GM12878 (cell line): ENCODE data around the gene SSR1. TPM values are rescaled to one million over a fixed set of nuclear protein-coding genes. Genes with fewer than 3 reads are reported as not detected.

Source experiments
- ATAC-seq: fragments of 200-7000 bp; cut with Tn5 transposase; 3 replicates; pipeline ENCODE4 v1.9.1; 2020; ENCODE audit warnings: mild to moderate bottlenecking, moderate library complexity
- BruUV-seq: library from RNA; stranded (reverse); fragments of 400-500 nt; replicated peaks from 2 replicates; lab custom pipeline; 2021; lab: Mats Ljungman, UMichigan
- CTCF ChIA-PET: fragments of 300-600 bp; sonication (Branson Sonifier 250); formaldehyde crosslinking; extraction: SDS; loops from one replicate; lab custom pipeline; 2021; ENCODE audit warnings: inconsistent platforms; lab: Yijun Ruan, JAX
- POLR2A ChIA-PET: fragments of 350-600 bp; formaldehyde crosslinking; extraction: SDS; loops from one replicate; lab custom pipeline; 2021; ENCODE audit warnings: inconsistent platforms; lab: Charles Lee
- RAD21 ChIA-PET: fragments of 300-600 bp; sonication (Branson Sonifier 250); formaldehyde crosslinking; loops from one replicate; lab custom pipeline; 2023; ENCODE audit warnings: antibody characterized with exemption; ENCODE audit not compliant: unreplicated experiment; lab: Charles Lee
- SMC1A ChIA-PET: fragments of 300-600 bp; sonication (Branson Sonifier 250); formaldehyde crosslinking; loops from one replicate; lab custom pipeline; 2023; ENCODE audit not compliant: unreplicated experiment, uncharacterized antibody; lab: Charles Lee
- DNase-seq: peaks from one replicate; pipeline ENCODE4 v3.0.0-alpha.2; 2011; ENCODE audit warnings: low read depth, low spot score
- FAIRE-seq: peaks from 3 replicates; lab custom pipeline; 2011; peaks lifted over from hg19 to GRCh38; lab: Jason Lieb, UNC
- H2AFZ ChIP-seq: 2 replicates; pipeline ENCODE4 v1.6.0; 2011; ENCODE audit warnings: low read depth, low read length, control low read depth; ENCODE audit not compliant: control insufficient read depth
- H3K27ac ChIP-seq: 2 replicates; pipeline ENCODE4 v1.5.1; 2011; ENCODE audit warnings: control low read depth; ENCODE audit not compliant: control insufficient read depth, insufficient read depth
- H3K27me3 ChIP-seq, 2 experiments: replicated peaks in 1 of 2; 2 replicates each; pipeline versions ENCODE4 v1.6.0 to v1.6.1; 2011; ENCODE audit warnings: low read length in 1 of 2; ENCODE audit not compliant: control insufficient read depth in 2 of 2, insufficient read depth in 2 of 2
- H3K36me3 ChIP-seq, 2 experiments: 2 replicates each; pipeline ENCODE4 v1.5.1; 2011; ENCODE audit warnings: low read length in 1 of 2; ENCODE audit not compliant: control insufficient read depth in 2 of 2, insufficient read depth in 2 of 2
- H3K4me1 ChIP-seq: 2 replicates; pipeline ENCODE4 v1.6.1; 2011; ENCODE audit warnings: mild to moderate bottlenecking, low read length, moderate library complexity, mixed read lengths; ENCODE audit not compliant: control insufficient read depth, insufficient read depth
- H3K4me2 ChIP-seq: 2 replicates; pipeline ENCODE4 v1.6.0; 2011; ENCODE audit warnings: control low read depth; ENCODE audit not compliant: control insufficient read depth, insufficient read depth
- H3K4me3 ChIP-seq: fragments of 200-600 bp; sonication (generic); 2 replicates; pipeline ENCODE4 v1.5.1; 2016
- H3K79me2 ChIP-seq: 2 replicates; pipeline ENCODE4 v1.6.0; 2011; ENCODE audit warnings: low read length; ENCODE audit not compliant: control insufficient read depth, insufficient read depth
- H3K9ac ChIP-seq: 2 replicates; pipeline ENCODE4 v1.8.0; 2011; ENCODE audit warnings: low read length, control low read depth, mixed read lengths; ENCODE audit not compliant: control insufficient read depth, insufficient read depth
- H3K9me3 ChIP-seq: replicated peaks from 3 replicates; pipeline ENCODE4 v1.5.1; 2011; ENCODE audit warnings: mild to moderate bottlenecking, low read length; ENCODE audit not compliant: control insufficient read depth, insufficient read depth
- H4K20me1 ChIP-seq: 2 replicates; pipeline ENCODE4 v1.6.0; 2011; ENCODE audit not compliant: control insufficient read depth, insufficient read depth
- BCL3 ChIP-seq: IDR thresholded peaks from 2 replicates; pipeline ENCODE4 v1.6.1; 2011; ENCODE audit warnings: borderline replicate concordance, low read depth, mild to moderate bottlenecking, moderate library complexity, low read length; ENCODE audit not compliant: insufficient read depth, poor library complexity, severe bottlenecking
- BMI1 ChIP-seq: fragments of 450-650 bp; IDR thresholded peaks from 2 replicates; pipeline ENCODE4 v1.6.1; 2016; ENCODE audit warnings: mild to moderate bottlenecking, moderate library complexity, borderline replicate concordance
- CTCF ChIP-seq, 3 experiments: IDR thresholded peaks in 2 of 3; conservative IDR thresholded peaks in 1 of 3; 2 replicates each; pipeline ENCODE4 v1.5.1; 2011; ENCODE audit warnings: low read depth in 3 of 3, low read length in 3 of 3, mild to moderate bottlenecking in 3 of 3, control low read depth in 2 of 3, moderate library complexity in 2 of 3, inconsistent platforms in 1 of 3, mixed read lengths in 1 of 3; ENCODE audit not compliant: control insufficient read depth in 2 of 3, insufficient read depth in 1 of 3; ENCODE audit errors: extremely low read depth in 1 of 3
- HCFC1 ChIP-seq: fragments of 150-350 bp; IDR thresholded peaks from 2 replicates; pipeline ENCODE4 v1.6.1; 2014; ENCODE audit warnings: low read length
- IRF4 ChIP-seq: IDR thresholded peaks from 2 replicates; pipeline ENCODE4 v1.6.1; 2011; ENCODE audit warnings: low read depth, low read length
- NKRF ChIP-seq: fragments of 450-650 bp; conservative IDR thresholded peaks from 2 replicates; pipeline ENCODE4 v1.6.1; 2017; ENCODE audit warnings: mild to moderate bottlenecking, moderate library complexity
- PAX5 ChIP-seq: IDR thresholded peaks from 2 replicates; pipeline ENCODE4 v1.6.1; 2011; ENCODE audit warnings: low read depth, low read length, borderline replicate concordance
- PML ChIP-seq: IDR thresholded peaks from 2 replicates; pipeline ENCODE4 v1.6.1; 2012; ENCODE audit warnings: low read length, inconsistent platforms
- RB1 ChIP-seq: fragments of 450-650 bp; formaldehyde crosslinking; IDR thresholded peaks from 2 replicates; pipeline ENCODE4 v1.6.1; 2017; ENCODE audit warnings: mild to moderate bottlenecking, borderline replicate concordance
- RBBP5 ChIP-seq: fragments of 200-600 bp; sonication (generic); conservative IDR thresholded peaks from 2 replicates; pipeline ENCODE4 v1.6.1; 2016
- SIN3A ChIP-seq: IDR thresholded peaks from 2 replicates; pipeline ENCODE4 v1.6.1; 2012; ENCODE audit warnings: low read depth, low read length, improper control_type of control experiment
- ZBTB40 ChIP-seq: fragments of 450-650 bp; IDR thresholded peaks from 2 replicates; pipeline ENCODE4 v1.6.1; 2016; ENCODE audit warnings: mild to moderate bottlenecking, moderate library complexity, borderline replicate concordance
- WGBS: methylation state at CpG from one replicate; pipeline ENCODE4 v1.1.6; 2016; ENCODE audit warnings: low lambda C conversion rate; ENCODE audit not compliant: insufficient replicate concordance, insufficient coverage; ENCODE audit errors: missing lambda C conversion rate; 5-methylcytosine and 5-hydroxymethylcytosine counted together
- in situ Hi-C: fragments of 300-500 bp; cut with MboI; formaldehyde crosslinking; loops from 9 replicates; pipeline ENCODE4 v1.14.3; 2018; ENCODE audit warnings: mixed read lengths
- intact Hi-C: fragments of 100-400 bp; cut with micrococcal nuclease; formaldehyde crosslinking; loops from one replicate; pipeline ENCODE4 v1.14.2; 2022; ENCODE audit not compliant: unreplicated experiment
- polyA plus RNA-seq, 11 experiments: library from polyadenylated mRNA; depleted of rRNA in 4 of 11; unstranded in 6 of 11; stranded (reverse) in 5 of 11; fragments of >200 nt; fragmentation: Nextera tagmentation in 4 of 11; fragmentation: Illumina TruSeq in 1 of 11; extraction: Ambion mirVana in 4 of 11; extraction: Trizol in 1 of 11; gene quantifications; 1 replicate in 1 of 11; 2 replicates in 10 of 11; pipeline versions ENCODE4 v1.2.1 to v1.2.3, GENCODE V29; 2011 to 2016; ENCODE audit warnings: inconsistent platforms in 2 of 11, missing spikeins in 2 of 11, low read depth in 1 of 11
- total RNA-seq, 4 experiments: library from RNA; depleted of rRNA in 3 of 4; stranded (reverse); fragments of >200 nt in 3 of 4; fragmentation: Illumina TruSeq in 1 of 4; extraction: Trizol in 1 of 4; gene quantifications; 2 replicates each; pipeline versions ENCODE4 v1.2.1 to v1.2.3, GENCODE V29; 2013 to 2021
- TF ChIP-seq, protein P1 (sequence below): IDR thresholded peaks from 2 replicates; pipeline ENCODE4 v1.6.1; 2011; ENCODE audit warnings: mild to moderate bottlenecking, low read depth, low read length, moderate library complexity; ENCODE audit not compliant: insufficient replicate concordance

Gene SSR1
- total and polyA plus RNA-seq, 10 of the 15 experiments (the other 5 are each of a cell fraction or from before 2014, with no cell fraction given) = 42.0 to 209 (median 128) TPM

DNA sequence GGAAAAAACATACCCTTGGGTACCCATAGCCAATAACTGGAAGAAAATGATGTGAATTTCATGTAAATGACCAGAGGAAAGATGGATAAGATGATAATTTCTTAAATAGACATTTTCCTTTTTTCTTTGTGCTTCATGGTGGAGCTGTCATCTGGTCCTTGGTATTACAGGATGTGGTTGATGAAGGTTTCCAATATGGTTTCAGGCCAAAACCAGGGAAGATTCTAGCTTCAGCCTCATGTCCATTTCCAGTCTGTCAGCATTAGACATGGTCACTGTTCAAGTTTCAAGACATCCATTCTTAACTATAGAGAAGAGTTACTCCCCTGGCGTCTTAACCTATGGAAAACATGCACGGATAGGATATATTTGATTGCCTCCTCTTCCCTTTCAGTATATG, 63.6 kb downstream of the SSR1 start:
- 100% methylated on average over 2 of the region's 2 CpGs for WGBS
- intact Hi-C loops = no loop called here
- H3K9me3 ChIP-seq = no peaks in the 10 kb centered on the region
- H4K20me1 ChIP-seq = no peaks in the 10 kb centered on the region; the same call in 1 of the 2 replicates
- H3K9ac ChIP-seq = no peak overlapping the region
- FAIRE-seq = no peak
- POLR2A ChIA-PET = no interaction called here
- in situ Hi-C loops = no loop called here
- no peak for ATAC-seq
- no peak overlapping the region for H3K4me2 ChIP-seq
- H3K4me1 ChIP-seq = no peaks in the 10 kb centered on the region
- no peaks in the 10 kb centered on the region for H3K27me3 ChIP-seq
- H3K36me3 ChIP-seq = peaks cover 38 to 47% of the 10 kb centered on the region in 2 experiments
- CTCF ChIA-PET = interaction anchor here (1.0 kb wide), 1 partner anchor 572 kb away, joined by 3 read pairs; no protein-coding TSS in a partner anchor
- H2AFZ ChIP-seq = no peak overlapping the region
- DNase-seq = no peak
- SMC1A ChIA-PET = interaction anchor here (0.6 to 1.1 kb wide), 3 partner anchors 162 to 572 kb away, joined by 3 read pairs; no protein-coding TSS in a partner anchor
- H3K27ac ChIP-seq = no peak overlapping the region
- RAD21 ChIA-PET = no interaction called here
- H3K4me3 ChIP-seq = no peak overlapping the region
- no TSS peak for BruUV-seq
- H3K79me2 ChIP-seq = no peaks in the 10 kb centered on the region; the same call in 1 of the 2 replicates
- TF ChIP-seq RB1 (no peak), SIN3A (no peak), RBBP5 (no peak), BMI1 (no peak), ZBTB40 (no peak), NKRF (no peak), IRF4 (no peak), PML (no peak), BCL3 (no peak), PAX5 (no peak), HCFC1 (no peak), CTCF (IDR thresholded peaks at IDR 0.05 in 2 of 3, conservative IDR thresholded peaks at IDR 0.05 in 1 of 3; ENCODE audit: control insufficient read depth in 2 of 3, extremely low read depth in 1 of 3, insufficient read depth in 1 of 3, low read depth in 3 of 3, low read length in 3 of 3) (no peak)
- TF ChIP-seq, protein P1, sequence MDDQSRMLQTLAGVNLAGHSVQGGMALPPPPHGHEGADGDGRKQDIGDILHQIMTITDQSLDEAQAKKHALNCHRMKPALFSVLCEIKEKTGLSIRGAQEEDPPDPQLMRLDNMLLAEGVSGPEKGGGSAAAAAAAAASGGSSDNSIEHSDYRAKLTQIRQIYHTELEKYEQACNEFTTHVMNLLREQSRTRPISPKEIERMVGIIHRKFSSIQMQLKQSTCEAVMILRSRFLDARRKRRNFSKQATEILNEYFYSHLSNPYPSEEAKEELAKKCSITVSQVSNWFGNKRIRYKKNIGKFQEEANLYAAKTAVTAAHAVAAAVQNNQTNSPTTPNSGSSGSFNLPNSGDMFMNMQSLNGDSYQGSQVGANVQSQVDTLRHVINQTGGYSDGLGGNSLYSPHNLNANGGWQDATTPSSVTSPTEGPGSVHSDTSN = no peak
